Measurements from ENCODE around the gene TSPAN6.

The TSPAN6 gene

GRCh38 chrX:100593581-100593980, 43.0 kb downstream of the TSPAN6 start (continued):
- TF ChIP-seq PRDM6 (tag by site-specific recombination; IDR thresholded peaks at IDR 0.05) (no peak), ZBTB44 (tag by site-specific recombination; IDR thresholded peaks at IDR 0.05) (no peak), ZNF26 (tag by site-specific recombination; IDR thresholded peaks at IDR 0.05) (no peak), ATF2 (tag by site-specific recombination; IDR thresholded peaks at IDR 0.05; ENCODE audit: low read depth) (no peak), SP2 (tag by site-specific recombination; IDR thresholded peaks at IDR 0.05) (no peak)

GRCh38 chrX:100593126-100593525, 43.5 kb downstream of the TSPAN6 start:
- Histone ChIP-seq H3K9me3 (ENCODE audit: control insufficient read depth, insufficient read depth, low read depth, low read length) (no peaks in the 10 kb centered on the region), H3K4me1 (ENCODE audit: control insufficient read depth, insufficient read depth, low read length) (no peaks in the 10 kb centered on the region; the same call in 1 of the 2 replicates), H3K27ac (ENCODE audit: extremely low read depth, low read depth, low read length) (no peak overlapping the region), H3K36me3 (ENCODE audit: control insufficient read depth in 2 of 2, insufficient read depth in 1 of 2, low read length in 2 of 2) (no peaks in the 10 kb centered on the region), H3K4me3 (ENCODE audit: low read depth, low read length) (no peak overlapping the region)
- POLR2A ChIA-PET: no interaction called here
- CTCF ChIA-PET: no interaction called here
- TF ChIP-seq PRDM10 (tag by site-specific recombination; IDR thresholded peaks at IDR 0.05) (no peak), ZNF280C (tag by site-specific recombination; IDR thresholded peaks at IDR 0.05) (no peak), ZBTB8A (tag by site-specific recombination; IDR thresholded peaks at IDR 0.05) (no peak), SP3 (tag by site-specific recombination; IDR thresholded peaks at IDR 0.05) (no peak), ZFP3 (tag by site-specific recombination; IDR thresholded peaks at IDR 0.05; ENCODE audit: low read depth) (no peak), ZNF600 (tag by site-specific recombination; IDR thresholded peaks at IDR 0.05) (no peak), WT1 (tag by site-specific recombination; IDR thresholded peaks at IDR 0.05) (no peak), ZNF561 (tag by site-specific recombination; IDR thresholded peaks at IDR 0.05; ENCODE audit: borderline replicate concordance) (no peak), ZNF654 (tag by site-specific recombination; IDR thresholded peaks at IDR 0.05; ENCODE audit: low read depth) (no peak), ZNF239 (tag by site-specific recombination; IDR thresholded peaks at IDR 0.05) (no peak), ZNF580 (tag by site-specific recombination; IDR thresholded peaks at IDR 0.05) (no peak), ZBTB6 (tag by site-specific recombination; IDR thresholded peaks at IDR 0.05) (no peak), ZNF529 (tag by site-specific recombination; IDR thresholded peaks at IDR 0.05; ENCODE audit: insufficient replicate concordance) (no peak), ZNF121 (tag by site-specific recombination; IDR thresholded peaks at IDR 0.05) (no peak), ZNF837 (tag by site-specific recombination; IDR thresholded peaks at IDR 0.05) (no peak), ZNF132 (tag by site-specific recombination; IDR thresholded peaks at IDR 0.05; ENCODE audit: borderline replicate concordance) (no peak)

Measured in HEK293 (cell line).